ENCODE measurements around the gene DRG1.
"Not testable (repeated sequence)": the region's sequence is repeated elsewhere in the genome, so short reads cannot be mapped to it uniquely, and the experiment has no call there.

DNA sequence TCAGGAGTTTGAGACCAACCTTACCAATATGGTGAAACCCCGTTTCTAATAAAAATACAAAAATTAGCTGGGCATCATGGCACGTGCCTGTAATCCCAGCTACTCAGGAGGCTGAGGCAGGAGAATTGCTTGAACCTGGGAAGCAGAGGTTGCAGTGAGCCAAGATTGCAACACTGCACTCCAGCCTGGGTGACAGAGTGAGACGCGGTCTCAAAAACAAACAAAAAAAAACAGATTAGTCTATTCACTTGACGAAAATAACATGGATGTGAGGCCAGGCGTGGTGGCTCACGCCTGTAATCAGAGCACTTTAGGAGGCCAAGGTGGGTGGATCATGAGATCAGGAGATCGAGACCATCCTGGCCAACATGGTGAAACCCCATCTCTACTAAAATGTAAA lies 83.1 kb downstream of the DRG1 start:
- TF ChIP-seq CTCF (IDR thresholded peaks at IDR 0.05; ENCODE audit: low read depth, low read length); EZH2phosphoT487 (IDR thresholded peaks at IDR 0.05; ENCODE audit: low read depth): not testable (repeated sequence)
